B cell (primary cell): ENCODE data around the gene APP. TPM values are rescaled to one million over a fixed set of nuclear protein-coding genes. Genes with fewer than 3 reads are reported as not detected.

Experiments
- ATAC-seq: fragments of 200-7000 bp; cut with Tn5 transposase; one replicate; pipeline ENCODE4 v1.10.0; 2021; ENCODE audit warnings: low read depth, mild to moderate bottlenecking, moderate number of reproducible peaks, moderate library complexity
- CTCF ChIA-PET: fragments of 350-600 bp; sonication (Branson Sonifier 250); formaldehyde crosslinking; loops from one replicate; lab custom pipeline; 2021; ENCODE audit warnings: antibody characterized with exemption, inconsistent platforms; lab: Charles Lee
- POLR2A ChIA-PET: fragments of 350-600 bp; sonication (Branson Sonifier 250); formaldehyde crosslinking; loops from one replicate; lab custom pipeline; 2021; ENCODE audit warnings: antibody characterized with exemption; lab: Charles Lee
- DNase-seq: peaks from one replicate; pipeline ENCODE4 v3.0.0; 2013
- H2AFZ ChIP-seq: 2 replicates; pipeline ENCODE4 v1.6.1; 2012; ENCODE audit warnings: mild to moderate bottlenecking, low read depth, low read length; ENCODE audit not compliant: insufficient read depth, poor library complexity, severe bottlenecking
- H3K27ac ChIP-seq, 2 donors: 1 replicate in 1 of 2; 2 replicates in 1 of 2; pipeline ENCODE4 v1.5.1; 2012 to 2013; ENCODE audit warnings: low read length in 2 of 2, mild to moderate bottlenecking in 2 of 2, moderate library complexity in 1 of 2
- H3K27me3 ChIP-seq, 4 experiments: fragments of 200-600 bp in 1 of 4; sonication (generic) in 1 of 4; replicated peaks in 1 of 4; 1 replicate in 2 of 4; 2 replicates in 2 of 4; pipeline versions ENCODE4 v1.6.1 to v1.7.0; 2013 to 2016; ENCODE audit warnings: low read length in 3 of 4, mild to moderate bottlenecking in 2 of 4, mixed read lengths in 1 of 4, moderate library complexity in 1 of 4; ENCODE audit not compliant: insufficient read depth in 4 of 4, control insufficient read depth in 3 of 4; ENCODE audit errors: control extremely low read depth in 1 of 4
- H3K36me3 ChIP-seq, 2 experiments: replicated peaks in 1 of 2; 1 replicate in 1 of 2; 2 replicates in 1 of 2; pipeline versions ENCODE4 v1.6.1 to v1.7.1; 2013; ENCODE audit warnings: low read length in 1 of 2; ENCODE audit not compliant: insufficient read depth in 2 of 2, control insufficient read depth in 1 of 2; ENCODE audit errors: control extremely low read depth in 1 of 2, extremely low read depth in 1 of 2
- H3K4me1 ChIP-seq, 2 donors: fragments of 200-600 bp in 1 of 2; sonication (generic) in 1 of 2; 1 replicate in 1 of 2; 2 replicates in 1 of 2; pipeline versions ENCODE4 v1.5.1 to v1.6.1; 2013 to 2017; ENCODE audit warnings: low read length in 2 of 2; ENCODE audit not compliant: control insufficient read depth in 2 of 2, insufficient read depth in 2 of 2
- H3K4me2 ChIP-seq: replicated peaks from 2 replicates; pipeline ENCODE3; 2012; ENCODE audit warnings: mild to moderate bottlenecking, low read depth, low read length; ENCODE audit not compliant: poor library complexity, severe bottlenecking
- H3K4me3 ChIP-seq, 5 experiments: fragments of 200-600 bp in 1 of 5; sonication (generic) in 1 of 5; 1 replicate in 3 of 5; 2 replicates in 2 of 5; pipeline versions ENCODE4 v1.5.1 to v1.7.0; 2011 to 2016; ENCODE audit warnings: low read length in 4 of 5, mild to moderate bottlenecking in 4 of 5, low read depth in 2 of 5, control low read depth in 1 of 5, moderate library complexity in 1 of 5; ENCODE audit not compliant: insufficient read depth in 1 of 5; ENCODE audit errors: control extremely low read depth in 1 of 5, extremely low read depth in 1 of 5
- H3K79me2 ChIP-seq: fragments of 200-600 bp; sonication (generic); one replicate; pipeline ENCODE4 v1.6.0; 2016; ENCODE audit warnings: low read length; ENCODE audit not compliant: control insufficient read depth, insufficient read depth
- H3K9ac ChIP-seq: fragments of 200-600 bp; sonication (generic); 2 replicates; pipeline ENCODE4 v1.6.1; 2017; ENCODE audit warnings: mild to moderate bottlenecking, low read length, moderate library complexity
- H3K9me3 ChIP-seq, 3 donors: one replicate each; pipeline versions ENCODE4 v1.6.1 to v1.7.1; 2013; ENCODE audit warnings: low read length in 2 of 3; ENCODE audit not compliant: control insufficient read depth in 2 of 3, insufficient read depth in 1 of 3; ENCODE audit errors: control extremely low read depth in 1 of 3
- H4K20me1 ChIP-seq: 2 replicates; pipeline ENCODE4 v1.6.0; 2012; ENCODE audit warnings: mild to moderate bottlenecking, low read length; ENCODE audit not compliant: insufficient read depth, control insufficient read depth, poor library complexity, severe bottlenecking
- H3K27ac Mint-ChIP-seq: one replicate; pipeline ENCODE4 v1.8.0; 2021; ENCODE audit warnings: mixed read lengths
- H3K27me3 Mint-ChIP-seq: one replicate; pipeline ENCODE4 v1.8.0; 2021; ENCODE audit warnings: mixed read lengths
- H3K4me1 Mint-ChIP-seq: one replicate; pipeline ENCODE4 v1.8.0; 2021; ENCODE audit warnings: mixed read lengths
- H3K4me3 Mint-ChIP-seq: one replicate; pipeline ENCODE4 v1.8.0; 2021; ENCODE audit warnings: mixed read lengths
- H3K9me3 Mint-ChIP-seq: one replicate; pipeline ENCODE4 v1.8.0; 2022; ENCODE audit warnings: mixed read lengths; ENCODE audit not compliant: insufficient read depth
- EZH2 ChIP-seq: IDR thresholded peaks from 2 replicates; pipeline ENCODE4 v1.6.1; 2012; ENCODE audit warnings: borderline replicate concordance, low read depth, mild to moderate bottlenecking, moderate library complexity, low read length; ENCODE audit not compliant: insufficient read depth, poor library complexity, severe bottlenecking
- WGBS: methylation state at CpG from one replicate; pipeline ENCODE4 v1.1.5; 2013; ENCODE audit warnings: missing lambda C conversion rate; ENCODE audit not compliant: insufficient coverage; 5-methylcytosine and 5-hydroxymethylcytosine counted together
- intact Hi-C: fragments of 100-400 bp; cut with micrococcal nuclease; formaldehyde crosslinking; loops from one replicate; pipeline ENCODE4 v1.10.0; 2022
- polyA plus RNA-seq: library from polyadenylated mRNA; depleted of rRNA; stranded (reverse); fragments of >200 nt; gene quantifications from 2 replicates; pipeline ENCODE4 v1.2.3, GENCODE V29; 2012
- total RNA-seq, 2 donors: library from RNA; stranded (reverse); fragments of 120-200 nt in 1 of 2; gene quantifications; 1 replicate in 1 of 2; 2 replicates in 1 of 2; pipeline versions ENCODE4 v1.2.3 to v1.2.4, GENCODE V29; 2013 to 2022
- TF ChIP-seq, protein P1 (sequence below): fragments of 200-600 bp; IDR thresholded peaks from one replicate; pipeline ENCODE4 v1.8.0; 2022; ENCODE audit warnings: antibody characterized with exemption, mild to moderate bottlenecking

Gene APP
- total and polyA plus RNA-seq, 2 donors (not counting 1 experiment from before 2014, with no cell fraction given): 28.3 to 34.7 TPM

DNA sequence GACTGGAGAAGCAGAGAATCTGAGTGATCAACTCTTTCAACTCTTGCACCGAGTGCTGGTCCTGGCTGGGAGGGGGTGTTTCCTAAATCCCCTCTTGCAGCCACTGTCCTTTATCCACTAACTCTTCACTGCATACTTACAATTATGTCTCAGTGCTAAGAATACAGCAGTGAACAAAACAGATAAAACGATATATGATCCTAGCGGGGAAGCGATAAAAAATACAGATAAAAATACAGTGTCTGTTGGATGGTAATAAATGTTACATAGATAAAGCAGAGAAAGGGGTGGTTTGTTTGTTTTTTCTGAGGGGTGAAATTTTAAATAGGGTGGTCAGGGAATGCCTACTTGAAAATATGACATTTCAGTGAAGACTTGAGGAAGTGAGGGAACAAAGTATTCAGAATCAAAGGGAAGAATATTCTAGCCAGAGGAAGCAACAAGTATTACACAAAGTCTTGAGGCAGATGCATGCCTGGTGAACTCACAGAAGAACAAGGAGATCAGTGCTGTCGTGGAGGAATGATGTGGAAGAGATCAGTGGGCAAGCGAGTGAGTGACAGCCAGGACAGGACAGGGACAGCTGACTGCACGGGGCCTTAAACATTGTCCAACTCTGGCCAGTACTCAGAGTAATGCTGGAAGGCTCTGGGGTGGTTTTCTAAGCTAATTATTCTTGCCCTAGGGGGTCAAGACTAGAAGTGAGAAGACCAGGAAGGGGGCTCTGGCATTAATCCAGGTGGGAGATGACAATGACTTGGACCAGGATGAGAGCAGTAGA, 110.0 kb downstream of the APP start:
- H3K9me3 Mint-ChIP-seq: no peaks in the 10 kb centered on the region
- H3K27ac Mint-ChIP-seq: no peak overlapping the region
- H3K4me1 ChIP-seq: no peaks in the 10 kb centered on the region
- H3K9me3 ChIP-seq: no peaks in the 10 kb centered on the region
- no peak overlapping the region for H2AFZ ChIP-seq
- no peak overlapping the region for H3K27ac ChIP-seq
- no peak overlapping the region for H3K4me3 Mint-ChIP-seq
- peaks cover 26% of the 10 kb centered on the region for H3K79me2 ChIP-seq
- H3K4me3 ChIP-seq: no peak overlapping the region
- no peaks in the 10 kb centered on the region for H4K20me1 ChIP-seq
- DNase-seq (no peak), ATAC-seq (no peak)
- H3K27me3 Mint-ChIP-seq: no peaks in the 10 kb centered on the region
- no peaks in the 10 kb centered on the region for H3K36me3 ChIP-seq
- no peak overlapping the region for H3K4me2 ChIP-seq
- intact Hi-C loops: no loop called here
- CTCF ChIA-PET: interaction anchor here (0.7 kb wide), 1 partner anchor 110 kb away, joined by 3 read pairs; the partner anchor contains the start of gene APP
- H3K9ac ChIP-seq: no peak overlapping the region
- WGBS: 95% methylated on average over 4 of the region's 7 CpGs
- no peaks in the 10 kb centered on the region for H3K27me3 ChIP-seq
- POLR2A ChIA-PET: no interaction called here
- no peak for TF ChIP-seq EZH2
- TF ChIP-seq, protein P1, sequence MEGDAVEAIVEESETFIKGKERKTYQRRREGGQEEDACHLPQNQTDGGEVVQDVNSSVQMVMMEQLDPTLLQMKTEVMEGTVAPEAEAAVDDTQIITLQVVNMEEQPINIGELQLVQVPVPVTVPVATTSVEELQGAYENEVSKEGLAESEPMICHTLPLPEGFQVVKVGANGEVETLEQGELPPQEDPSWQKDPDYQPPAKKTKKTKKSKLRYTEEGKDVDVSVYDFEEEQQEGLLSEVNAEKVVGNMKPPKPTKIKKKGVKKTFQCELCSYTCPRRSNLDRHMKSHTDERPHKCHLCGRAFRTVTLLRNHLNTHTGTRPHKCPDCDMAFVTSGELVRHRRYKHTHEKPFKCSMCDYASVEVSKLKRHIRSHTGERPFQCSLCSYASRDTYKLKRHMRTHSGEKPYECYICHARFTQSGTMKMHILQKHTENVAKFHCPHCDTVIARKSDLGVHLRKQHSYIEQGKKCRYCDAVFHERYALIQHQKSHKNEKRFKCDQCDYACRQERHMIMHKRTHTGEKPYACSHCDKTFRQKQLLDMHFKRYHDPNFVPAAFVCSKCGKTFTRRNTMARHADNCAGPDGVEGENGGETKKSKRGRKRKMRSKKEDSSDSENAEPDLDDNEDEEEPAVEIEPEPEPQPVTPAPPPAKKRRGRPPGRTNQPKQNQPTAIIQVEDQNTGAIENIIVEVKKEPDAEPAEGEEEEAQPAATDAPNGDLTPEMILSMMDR: no peak
- H3K4me1 Mint-ChIP-seq: no peaks in the 10 kb centered on the region

DNA sequence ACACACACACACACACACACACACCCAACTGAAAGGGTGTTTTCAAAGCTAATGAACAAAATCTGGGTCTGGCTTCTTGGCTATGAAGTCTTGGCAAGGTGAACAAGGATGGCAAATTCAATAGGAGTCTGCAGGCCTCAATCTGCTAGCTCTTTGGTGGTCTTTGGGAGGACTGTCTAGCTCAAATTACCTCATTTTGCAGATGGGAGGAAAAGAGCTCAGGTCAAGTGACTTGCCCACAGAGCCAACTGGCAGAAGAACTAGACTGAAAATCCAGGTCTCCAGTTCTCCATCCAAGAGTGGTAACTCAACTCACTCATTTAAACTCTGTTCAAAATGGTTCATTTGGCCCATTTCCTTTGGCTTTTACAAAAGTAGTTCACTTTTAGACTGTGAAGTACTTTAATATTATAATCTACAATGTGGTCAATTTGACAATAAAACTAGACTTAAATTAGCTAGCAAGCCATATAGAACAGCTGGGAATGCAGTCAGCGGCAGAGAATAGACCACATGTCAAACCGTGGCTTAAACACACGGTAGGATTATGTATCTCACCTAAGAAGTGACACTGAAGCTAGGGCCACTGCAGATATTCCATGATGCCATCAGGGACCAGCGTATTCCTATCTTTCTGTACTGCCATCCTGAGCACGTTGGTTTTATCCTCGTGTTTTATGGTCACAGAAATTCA, 112.9 kb downstream of the APP start:
- POLR2A ChIA-PET: no interaction called here
- H3K4me1 Mint-ChIP-seq: no peaks in the 10 kb centered on the region
- Histone ChIP-seq H3K4me2 (no peak overlapping the region), H3K27me3 (no peaks in the 10 kb centered on the region), H3K4me3 (no peak overlapping the region), H3K79me2 (peaks cover 12% of the 10 kb centered on the region), H4K20me1 (no peaks in the 10 kb centered on the region), H2AFZ (no peak overlapping the region), H3K9me3 (no peaks in the 10 kb centered on the region), H3K4me1 (no peaks in the 10 kb centered on the region), H3K9ac (no peak overlapping the region), H3K27ac (no peak overlapping the region), H3K36me3 (no peaks in the 10 kb centered on the region)
- DNase-seq (no peak), ATAC-seq (no peak)
- H3K9me3 Mint-ChIP-seq: no peaks in the 10 kb centered on the region
- no peak for TF ChIP-seq EZH2
- TF ChIP-seq, protein P1: no peak
- H3K27me3 Mint-ChIP-seq: no peaks in the 10 kb centered on the region
- H3K4me3 Mint-ChIP-seq: no peak overlapping the region
- intact Hi-C loops: no loop called here
- WGBS: 92% methylated on average over 6 of the region's 6 CpGs
- CTCF ChIA-PET: interaction anchor here (1.0 kb wide), 1 partner anchor 14 kb away, joined by 3 read pairs; no protein-coding TSS in a partner anchor
- no peak overlapping the region for H3K27ac Mint-ChIP-seq
